Prostate gland (tissue), 2 donors: ENCODE data around the gene PRKCD. TPM values are rescaled to one million over a fixed set of nuclear protein-coding genes. Genes with fewer than 3 reads are reported as not detected.

Source experiments
- DNase-seq: peaks from one replicate; pipeline ENCODE4 v3.0.0-alpha.2; 2019; ENCODE audit warnings: low spot score
- H3K27ac ChIP-seq, 2 donors: fragments of 200-600 bp; sonication (generic); 2 replicates each; pipeline ENCODE4 v1.5.1; 2017 to 2019
- H3K27me3 ChIP-seq: fragments of 200-600 bp; sonication (generic); replicated peaks from 2 replicates; pipeline ENCODE4 v1.5.1; 2019; ENCODE audit not compliant: insufficient read depth
- H3K36me3 ChIP-seq, 2 donors: fragments of 200-600 bp; sonication (generic); 1 replicate in 1 of 2; 2 replicates in 1 of 2; pipeline versions ENCODE4 v1.5.1 to v1.8.1; 2017 to 2019
- H3K4me1 ChIP-seq: fragments of 200-600 bp; sonication (generic); replicated peaks from 2 replicates; pipeline ENCODE4 v1.5.1; 2019
- H3K4me3 ChIP-seq, 2 donors: fragments of 200-600 bp; sonication (generic); 2 replicates each; pipeline ENCODE4 v1.5.1; 2017 to 2019
- H3K9me3 ChIP-seq: fragments of 200-600 bp; sonication (generic); 2 replicates; pipeline ENCODE4 v1.5.1; 2017
- CTCF ChIP-seq, 4 experiments: fragments of 200-600 bp in 2 of 4; fragments of 450-650 bp in 2 of 4; sonication (generic) in 2 of 4; IDR thresholded peaks; 1 replicate in 3 of 4; 2 replicates in 1 of 4; pipeline ENCODE4 v1.5.1; 2016 to 2019; ENCODE audit warnings: antibody characterized with exemption in 4 of 4, mild to moderate bottlenecking in 2 of 4, moderate library complexity in 2 of 4
- POLR2A ChIP-seq: fragments of 450-650 bp; IDR thresholded peaks from one replicate; pipeline ENCODE4 v1.6.1; 2016; ENCODE audit warnings: antibody characterized with exemption, mild to moderate bottlenecking
- POLR2AphosphoS5 ChIP-seq: sonication (generic); formaldehyde crosslinking; IDR thresholded peaks from one replicate; pipeline ENCODE4 v1.6.1; 2017; ENCODE audit warnings: antibody characterized with exemption
- WGBS: methylation state at CpG from one replicate; pipeline ENCODE4 v1.1.5; 2018; 5-methylcytosine and 5-hydroxymethylcytosine counted together
- intact Hi-C: fragments of 100-400 bp; cut with DNase I; formaldehyde crosslinking; loops from one replicate; pipeline ENCODE4 v1.14.2; 2022
- total RNA-seq, 2 donors: library from RNA; depleted of rRNA; stranded (reverse); fragments of >200 nt; gene quantifications; one replicate each; pipeline ENCODE4 v1.1.0, GENCODE V29; 2016

Gene PRKCD
- total RNA-seq, 2 donors from 2014 or later = 33.4 to 57.9 TPM

GRCh38 chr3:53162672-53163443 lies 1.8 kb downstream of the PRKCD start:
- 45% methylated on average over 12 of the region's 12 CpGs for WGBS
- DNase-seq = peak; percentile 31
- peak overlapping the region; percentile 97 to 99 for H3K4me3 ChIP-seq

GRCh38 chr3:53163444-53164387 lies 2.7 kb downstream of the PRKCD start:
- peaks cover 40% of the 10 kb centered on the region for H3K4me1 ChIP-seq
- WGBS = 76% methylated on average over 6 of the region's 6 CpGs
- no peak for DNase-seq
- H3K9me3 ChIP-seq = no peaks in the 10 kb centered on the region
- H3K27ac ChIP-seq = peak overlapping the region; percentile 92 to 95
- H3K36me3 ChIP-seq = no peaks in the 10 kb centered on the region
- intact Hi-C loops = no loop called here
- no peaks in the 10 kb centered on the region for H3K27me3 ChIP-seq
- H3K4me3 ChIP-seq = peak overlapping the region in 1 of 2 donors; percentile 99
- TF ChIP-seq CTCF (IDR thresholded peaks at IDR 0.05) = no peak

More at GRCh38 chr3:53162672-53163443, 1.8 kb downstream of the PRKCD start:
- H3K27me3 ChIP-seq = no peaks in the 10 kb centered on the region
- H3K27ac ChIP-seq = peak overlapping the region; percentile 92 to 95
- TF ChIP-seq POLR2AphosphoS5 = no peak
- TF ChIP-seq CTCF (IDR thresholded peaks at IDR 0.05) = no peak
- TF ChIP-seq POLR2A = no peak
- H3K4me1 ChIP-seq = peaks cover 33% of the 10 kb centered on the region
- H3K36me3 ChIP-seq = no peaks in the 10 kb centered on the region
- no peaks in the 10 kb centered on the region for H3K9me3 ChIP-seq
- intact Hi-C loops = no loop called here

GRCh38 chr3:53164911-53165310 lies 3.9 kb downstream of the PRKCD start:
- H3K4me1 ChIP-seq = peaks cover 42% of the 10 kb centered on the region
- H3K9me3 ChIP-seq = no peaks in the 10 kb centered on the region
- WGBS = 36% methylated on average over 9 of the region's 9 CpGs
- peak overlapping the region; percentile 19 to 95 for H3K27ac ChIP-seq
- no peaks in the 10 kb centered on the region for H3K36me3 ChIP-seq
- no peak for TF ChIP-seq POLR2A
- peak; percentile 72 for TF ChIP-seq POLR2AphosphoS5
- TF ChIP-seq CTCF (IDR thresholded peaks at IDR 0.05) = peak in 1 of 4 experiments; percentile 15
- no peaks in the 10 kb centered on the region for H3K27me3 ChIP-seq
- peak; percentile 77 for DNase-seq
- H3K4me3 ChIP-seq = peak overlapping the region in 1 of 2 donors; percentile 4
- intact Hi-C loops = no loop called here

GRCh38 chr3:53166206-53166605 lies 5.2 kb downstream of the PRKCD start:
- intact Hi-C loops = no loop called here
- no peak for TF ChIP-seq POLR2A
- TF ChIP-seq POLR2AphosphoS5 = no peak
- no peak for TF ChIP-seq CTCF (IDR thresholded peaks at IDR 0.05)
- Histone ChIP-seq H3K4me3 (no peak overlapping the region), H3K27me3 (no peaks in the 10 kb centered on the region), H3K36me3 (no peaks in the 10 kb centered on the region), H3K27ac (peak overlapping the region in 1 of 2 donors; percentile 95), H3K9me3 (no peaks in the 10 kb centered on the region), H3K4me1 (peaks cover 40% of the 10 kb centered on the region)
- no peak for DNase-seq
- 88% methylated on average over 4 of the region's 4 CpGs for WGBS
